BJ (cell line): ENCODE results near the gene WWP2. TPM values are rescaled to one million over a fixed set of nuclear protein-coding genes. Genes with fewer than 3 reads are reported as not detected.

Experiments used
- CTCF ChIA-PET: fragments of 350-600 bp; formaldehyde crosslinking; extraction: SDS; loops from one replicate; lab custom pipeline; 2021; ENCODE audit warnings: antibody characterized with exemption, inconsistent platforms; lab: Yijun Ruan, JAX
- POLR2A ChIA-PET: fragments of 300-600 bp; sonication (Branson Sonifier 250); formaldehyde crosslinking; extraction: SDS; loops from one replicate; lab custom pipeline; 2021; ENCODE audit warnings: antibody characterized with exemption; lab: Charles Lee
- DNase-seq: peaks from one replicate; pipeline ENCODE4 v3.0.0-alpha.2; 2011; ENCODE audit warnings: low read depth
- H3K27me3 ChIP-seq: 2 replicates; pipeline ENCODE4 v1.6.0; 2011; ENCODE audit warnings: low read length; ENCODE audit not compliant: control insufficient read depth, insufficient read depth
- H3K36me3 ChIP-seq: 2 replicates; pipeline ENCODE4 v1.5.1; 2011; ENCODE audit warnings: low read length; ENCODE audit not compliant: control insufficient read depth, insufficient read depth
- H3K4me3 ChIP-seq: 2 replicates; pipeline ENCODE4 v1.5.1; 2011; ENCODE audit warnings: low read depth, mild to moderate bottlenecking, control low read depth, low read length
- polyA plus RNA-seq: library from polyadenylated mRNA; depleted of rRNA; stranded (reverse); fragments of >200 nt; gene quantifications from 2 replicates; pipeline ENCODE4 v1.2.3, GENCODE V29; 2011
- TF ChIP-seq, protein P1 (sequence below): IDR thresholded peaks from 2 replicates; pipeline ENCODE4 v1.5.1; 2011; ENCODE audit warnings: low read depth, mild to moderate bottlenecking, control low read depth, inconsistent platforms, low read length, moderate library complexity; ENCODE audit not compliant: insufficient read depth

Gene WWP2
- polyA plus RNA-seq, 1 experiment, result 16.8 TPM

DNA sequence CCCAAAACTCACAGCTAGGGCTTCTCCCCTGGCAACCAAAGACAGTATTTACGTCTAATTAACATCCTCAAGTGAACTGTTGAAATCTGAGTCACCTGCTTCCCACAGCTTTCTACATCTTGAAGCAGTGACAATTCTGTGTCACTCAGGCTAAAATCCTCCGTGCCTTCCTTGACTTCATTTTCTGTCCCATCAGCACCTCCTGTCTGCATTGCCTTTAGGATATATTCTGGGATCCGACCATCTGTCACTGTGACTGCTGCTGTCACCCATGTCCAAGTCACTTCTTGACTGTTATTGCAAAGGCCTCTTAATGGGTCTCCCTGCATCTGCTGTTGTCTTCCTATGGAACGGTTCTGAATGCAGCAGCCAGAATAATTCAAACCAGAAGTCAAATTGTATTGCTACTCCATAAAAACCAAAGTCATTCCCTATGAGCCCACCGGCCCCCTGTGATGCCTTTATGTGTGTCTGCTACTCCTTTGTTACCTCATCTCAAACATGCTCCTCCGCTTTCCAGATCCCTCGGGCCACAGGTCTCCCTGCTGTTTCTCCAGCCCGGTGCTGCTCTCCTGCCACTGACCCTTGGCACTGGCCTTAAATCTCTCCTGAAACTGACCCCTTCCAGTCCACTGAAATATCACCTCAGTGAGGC, 56.9 kb downstream of the WWP2 start:
- POLR2A ChIA-PET, result no interaction called here
- H3K4me3 ChIP-seq, result no peak overlapping the region
- no peaks in the 10 kb centered on the region for H3K27me3 ChIP-seq
- TF ChIP-seq, protein P1, sequence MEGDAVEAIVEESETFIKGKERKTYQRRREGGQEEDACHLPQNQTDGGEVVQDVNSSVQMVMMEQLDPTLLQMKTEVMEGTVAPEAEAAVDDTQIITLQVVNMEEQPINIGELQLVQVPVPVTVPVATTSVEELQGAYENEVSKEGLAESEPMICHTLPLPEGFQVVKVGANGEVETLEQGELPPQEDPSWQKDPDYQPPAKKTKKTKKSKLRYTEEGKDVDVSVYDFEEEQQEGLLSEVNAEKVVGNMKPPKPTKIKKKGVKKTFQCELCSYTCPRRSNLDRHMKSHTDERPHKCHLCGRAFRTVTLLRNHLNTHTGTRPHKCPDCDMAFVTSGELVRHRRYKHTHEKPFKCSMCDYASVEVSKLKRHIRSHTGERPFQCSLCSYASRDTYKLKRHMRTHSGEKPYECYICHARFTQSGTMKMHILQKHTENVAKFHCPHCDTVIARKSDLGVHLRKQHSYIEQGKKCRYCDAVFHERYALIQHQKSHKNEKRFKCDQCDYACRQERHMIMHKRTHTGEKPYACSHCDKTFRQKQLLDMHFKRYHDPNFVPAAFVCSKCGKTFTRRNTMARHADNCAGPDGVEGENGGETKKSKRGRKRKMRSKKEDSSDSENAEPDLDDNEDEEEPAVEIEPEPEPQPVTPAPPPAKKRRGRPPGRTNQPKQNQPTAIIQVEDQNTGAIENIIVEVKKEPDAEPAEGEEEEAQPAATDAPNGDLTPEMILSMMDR, result no peak
- 0 out of 2 replicates have a peak, but pooled peaks cover 2% of the 10 kb centered on the region for H3K36me3 ChIP-seq
- no peak for DNase-seq
- CTCF ChIA-PET, result no interaction called here

- H3K36me3 ChIP-seq, result 0 out of 2 replicates have a peak, but pooled peaks cover 2% of the 10 kb centered on the region
- H3K4me3 ChIP-seq, result no peak overlapping the region
- DNase-seq, result peak; percentile 24
- POLR2A ChIA-PET, result interaction anchor here (0.7 kb wide), 1 partner anchor 26 kb away, joined by 3 read pairs; no protein-coding TSS in a partner anchor
- TF ChIP-seq, protein P1, result no peak
- no peaks in the 10 kb centered on the region for H3K27me3 ChIP-seq
- CTCF ChIA-PET, result interaction anchor here (1.1 to 3.0 kb wide), 2 partner anchors 19 to 109 kb away, joined by 3 to 9 read pairs; no protein-coding TSS in a partner anchor
Observed at GRCh38 chr16:69820926-69821541, 58.9 kb downstream of the WWP2 start.

GRCh38 chr16:69821844-69822173, 59.7 kb downstream of the WWP2 start:
- TF ChIP-seq, protein P1, result no peak
- Histone ChIP-seq H3K4me3 (no peak overlapping the region), H3K36me3 (0 out of 2 replicates have a peak, but pooled peaks cover 2% of the 10 kb centered on the region), H3K27me3 (no peaks in the 10 kb centered on the region)
- CTCF ChIA-PET, result interaction anchor here (0.9 to 3.0 kb wide), 3 partner anchors 9 to 108 kb away, joined by 3 to 9 read pairs (median 3); no protein-coding TSS in a partner anchor
- no peak for DNase-seq
- POLR2A ChIA-PET, result interaction anchor here (0.6 kb wide), 1 partner anchor 31 kb away, joined by 3 read pairs; no protein-coding TSS in a partner anchor

DNA sequence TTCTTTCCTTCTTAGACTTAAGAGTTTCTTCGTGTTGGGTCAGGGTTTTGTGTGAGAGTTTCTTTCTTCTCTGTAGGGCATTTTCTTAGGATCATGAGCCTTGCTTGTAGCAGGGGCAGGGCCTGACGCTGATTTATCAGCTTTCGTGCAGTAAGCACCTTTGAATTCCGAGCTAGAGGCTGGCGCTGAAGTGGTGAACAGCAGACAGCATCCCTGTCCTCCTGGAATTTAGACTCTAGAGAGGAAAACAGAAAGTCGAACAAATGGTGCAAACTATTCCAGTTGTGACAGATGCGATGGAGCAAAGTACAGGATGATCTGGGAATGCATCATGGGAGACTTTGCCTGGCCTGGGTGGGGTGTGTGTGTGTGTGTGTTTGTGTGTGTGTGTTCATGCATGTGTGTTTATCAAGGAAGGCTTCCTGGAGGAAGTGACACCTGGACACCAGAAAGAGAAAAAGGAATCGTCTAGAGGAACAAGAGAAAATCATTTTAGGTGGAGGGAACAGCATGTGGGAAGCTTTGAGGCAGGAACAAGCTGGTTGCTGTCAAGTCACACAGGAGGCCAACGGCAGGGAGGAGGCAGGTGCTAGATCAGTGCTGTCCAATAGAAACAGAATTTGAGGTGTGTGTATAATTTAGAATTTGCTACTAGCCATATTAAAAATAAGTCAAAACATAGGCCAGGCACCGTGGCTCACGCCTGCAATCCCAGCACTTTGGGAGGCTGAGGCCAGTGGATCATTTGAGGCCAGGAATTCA, 60.2 kb downstream of the WWP2 start:
- no peak overlapping the region for H3K4me3 ChIP-seq
- H3K36me3 ChIP-seq, result 0 out of 2 replicates have a peak, but pooled peaks cover 2% of the 10 kb centered on the region
- TF ChIP-seq, protein P1, result no peak
- H3K27me3 ChIP-seq, result no peaks in the 10 kb centered on the region
- POLR2A ChIA-PET, result interaction anchor here (0.6 kb wide), 1 partner anchor 30 kb away, joined by 3 read pairs; no protein-coding TSS in a partner anchor
- DNase-seq, result no peak
- CTCF ChIA-PET, result interaction anchor here (0.9 to 3.0 kb wide), 6 partner anchors 9 to 107 kb away, joined by 3 to 9 read pairs (median 3); no protein-coding TSS in a partner anchor
